NCI-H82 treated with DMSO at 0.1 percent for 48 hours (cell line): Measurements from ENCODE around the gene RIOK3.
"Not testable (repeated sequence)": the region's sequence is repeated elsewhere in the genome, so short reads cannot be mapped to it uniquely, and the experiment has no call there.

Source experiments
- DNase-seq: peaks from one replicate; lab custom pipeline; 2025; ENCODE audit not compliant: unreplicated experiment; lab: John Stamatoyannopoulos, UW

The RIOK3 gene

GRCh38 chr18:23452728-23453679, at the start of gene RIOK3:
Gene RIOK3, plus strand, starts transcription at chr18:23453287. Its CDS starts 153 bp downstream, at chr18:23453440.
- DNase-seq: peak; percentile 86

- DNase-seq: no peak
Observed at GRCh38 chr18:23403310-23403709, 49.8 kb upstream of the RIOK3 start.

GRCh38 chr18:23405636-23406035, 47.5 kb upstream of the RIOK3 start:
- DNase-seq: no peak

- DNase-seq: no peak
Observed at GRCh38 chr18:23406271-23406787, 46.8 kb upstream of the RIOK3 start.

- no peak for DNase-seq
Observed at GRCh38 chr18:23412351-23412964, 40.6 kb upstream of the RIOK3 start.

- no peak for DNase-seq
Observed at GRCh38 chr18:23415515-23415914, 37.6 kb upstream of the RIOK3 start.

- no peak for DNase-seq
Observed at GRCh38 chr18:23416298-23416697, 36.8 kb upstream of the RIOK3 start.

GRCh38 chr18:23421277-23421676, 31.8 kb upstream of the RIOK3 start:
- DNase-seq: no peak

- no peak for DNase-seq
Observed at GRCh38 chr18:23422751-23423418, 30.2 kb upstream of the RIOK3 start.

- DNase-seq: no peak
Observed at GRCh38 chr18:23424616-23425015, 28.5 kb upstream of the RIOK3 start.

- DNase-seq: no peak
Observed at GRCh38 chr18:23428821-23429220, 24.3 kb upstream of the RIOK3 start.

- not testable (repeated sequence) for DNase-seq
Observed at GRCh38 chr18:23429538-23429937, 23.5 kb upstream of the RIOK3 start.

- no peak for DNase-seq
Observed at GRCh38 chr18:23433360-23433759, 19.7 kb upstream of the RIOK3 start.

GRCh38 chr18:23437357-23438045, 15.6 kb upstream of the RIOK3 start:
- DNase-seq: peak; percentile 27

GRCh38 chr18:23438046-23438377, 15.1 kb upstream of the RIOK3 start:
- no peak for DNase-seq

GRCh38 chr18:23438608-23439366, 14.3 kb upstream of the RIOK3 start:
- no peak for DNase-seq

GRCh38 chr18:23440131-23440530, 13.0 kb upstream of the RIOK3 start:
- no peak for DNase-seq

GRCh38 chr18:23442958-23443357, 10.1 kb upstream of the RIOK3 start:
- no peak for DNase-seq

GRCh38 chr18:23448291-23448690, 4.8 kb upstream of the RIOK3 start:
- no peak for DNase-seq

- DNase-seq: no peak
Observed at GRCh38 chr18:23450022-23450421, 3.1 kb upstream of the RIOK3 start.
